DMS 273 treated with DMSO at 0.1 percent for 48 hours (cell line): Measurements from ENCODE around the gene ZNF469.

ENCODE experiments used
- DNase-seq: peaks from one replicate; lab custom pipeline; 2025; lab: John Stamatoyannopoulos, UW

The ZNF469 gene

DNA sequence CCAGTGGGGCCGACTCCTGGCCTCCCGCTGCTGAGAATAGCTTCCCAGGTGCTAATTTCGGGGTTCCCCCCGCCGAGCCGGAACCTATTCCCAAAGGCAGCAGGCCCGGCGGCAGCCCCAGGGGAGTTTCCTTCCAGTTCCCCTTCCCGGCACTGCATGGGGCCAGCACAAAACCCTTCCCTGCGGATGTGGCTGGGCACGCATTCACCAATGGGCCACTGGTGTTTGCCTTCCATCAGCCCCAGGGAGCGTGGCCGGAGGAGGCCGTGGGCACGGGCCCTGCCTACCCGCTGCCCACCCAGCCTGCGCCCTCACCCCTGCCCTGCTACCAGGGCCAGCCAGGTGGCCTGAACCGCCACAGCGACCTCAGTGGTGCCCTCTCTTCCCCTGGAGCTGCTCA is 45.4 kb downstream of the ZNF469 start:
- no peak for DNase-seq

DNA sequence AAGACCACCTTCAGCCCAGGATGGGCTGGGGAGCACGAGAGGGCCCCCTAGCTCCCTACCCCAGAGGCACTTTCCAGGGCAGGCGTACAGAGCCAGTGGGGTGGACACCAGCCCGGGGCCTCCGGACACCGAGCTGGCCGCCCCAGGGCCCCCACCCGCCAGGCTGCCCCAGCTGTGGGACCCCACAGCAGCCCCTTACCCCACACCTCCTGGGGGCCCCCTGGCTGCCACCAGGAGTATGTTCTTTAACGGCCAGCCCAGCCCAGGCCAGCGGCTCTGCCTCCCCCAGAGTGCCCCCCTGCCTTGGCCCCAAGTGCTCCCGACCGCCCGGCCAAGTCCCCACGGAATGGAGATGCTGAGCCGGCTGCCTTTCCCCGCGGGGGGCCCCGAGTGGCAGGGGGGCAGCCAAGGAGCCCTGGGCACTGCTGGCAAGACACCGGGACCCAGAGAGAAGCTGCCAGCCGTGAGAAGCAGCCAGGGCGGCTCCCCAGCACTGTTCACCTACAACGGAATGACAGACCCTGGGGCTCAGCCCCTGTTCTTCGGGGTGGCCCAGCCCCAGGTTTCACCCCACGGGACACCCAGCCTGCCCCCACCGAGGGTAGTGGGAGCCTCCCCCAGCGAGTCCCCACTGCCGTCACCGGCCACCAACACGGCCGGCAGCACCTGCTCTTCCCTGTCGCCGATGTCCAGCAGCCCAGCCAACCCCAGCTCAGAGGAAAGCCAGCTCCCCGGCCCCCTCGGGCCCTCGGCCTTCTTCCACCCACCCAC is 46.0 kb downstream of the ZNF469 start:
- DNase-seq, result no peak

DNA sequence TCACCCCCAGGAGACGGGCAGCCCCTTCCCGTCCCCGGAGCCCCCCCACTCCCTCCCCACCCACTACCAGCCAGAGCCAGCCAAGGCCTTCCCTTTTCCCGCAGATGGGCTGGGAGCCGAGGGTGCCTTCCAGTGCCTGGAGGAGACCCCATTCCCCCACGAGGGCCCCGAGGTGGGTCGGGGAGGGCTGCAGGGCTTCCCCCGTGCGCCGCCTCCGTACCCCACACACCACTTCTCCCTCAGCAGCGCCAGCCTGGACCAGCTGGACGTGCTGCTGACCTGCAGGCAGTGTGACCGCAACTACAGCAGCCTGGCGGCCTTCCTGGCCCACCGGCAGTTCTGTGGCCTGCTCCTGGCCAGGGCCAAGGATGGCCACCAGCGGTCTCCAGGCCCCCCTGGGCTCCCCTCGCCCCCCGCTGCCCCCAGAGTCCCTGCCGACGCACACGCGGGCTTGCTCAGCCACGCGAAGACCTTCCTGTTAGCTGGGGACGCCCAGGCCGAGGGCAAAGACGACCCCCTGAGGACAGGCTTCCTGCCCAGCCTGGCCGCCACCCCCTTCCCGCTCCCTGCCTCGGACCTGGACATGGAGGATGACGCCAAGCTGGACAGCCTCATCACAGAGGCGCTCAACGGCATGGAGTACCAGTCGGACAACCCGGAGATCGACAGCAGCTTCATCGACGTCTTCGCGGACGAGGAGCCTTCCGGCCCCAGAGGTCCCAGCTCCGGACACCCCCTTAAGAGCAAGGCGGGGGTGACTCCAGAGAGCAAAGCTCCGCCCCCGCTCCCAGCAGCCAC is 46.8 kb downstream of the ZNF469 start:
- DNase-seq, result no peak

DNA sequence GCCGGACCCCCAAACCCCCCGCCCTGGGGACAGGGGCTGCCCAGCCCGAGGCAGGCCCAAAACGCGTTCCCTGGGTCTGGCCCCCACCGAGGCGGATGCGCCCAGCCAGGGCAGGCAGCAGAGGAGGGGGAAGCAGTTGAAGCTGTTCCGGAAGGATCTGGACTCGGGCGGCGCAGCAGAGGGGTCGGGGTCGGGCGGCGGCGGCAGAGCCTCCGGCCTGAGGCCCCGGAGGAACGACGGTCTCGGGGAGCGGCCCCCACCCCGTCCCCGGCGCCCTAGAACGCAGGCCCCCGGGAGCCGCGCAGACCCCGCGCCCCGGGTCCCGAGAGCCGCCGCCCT is 47.4 kb downstream of the ZNF469 start:
- DNase-seq, result no peak

DNA sequence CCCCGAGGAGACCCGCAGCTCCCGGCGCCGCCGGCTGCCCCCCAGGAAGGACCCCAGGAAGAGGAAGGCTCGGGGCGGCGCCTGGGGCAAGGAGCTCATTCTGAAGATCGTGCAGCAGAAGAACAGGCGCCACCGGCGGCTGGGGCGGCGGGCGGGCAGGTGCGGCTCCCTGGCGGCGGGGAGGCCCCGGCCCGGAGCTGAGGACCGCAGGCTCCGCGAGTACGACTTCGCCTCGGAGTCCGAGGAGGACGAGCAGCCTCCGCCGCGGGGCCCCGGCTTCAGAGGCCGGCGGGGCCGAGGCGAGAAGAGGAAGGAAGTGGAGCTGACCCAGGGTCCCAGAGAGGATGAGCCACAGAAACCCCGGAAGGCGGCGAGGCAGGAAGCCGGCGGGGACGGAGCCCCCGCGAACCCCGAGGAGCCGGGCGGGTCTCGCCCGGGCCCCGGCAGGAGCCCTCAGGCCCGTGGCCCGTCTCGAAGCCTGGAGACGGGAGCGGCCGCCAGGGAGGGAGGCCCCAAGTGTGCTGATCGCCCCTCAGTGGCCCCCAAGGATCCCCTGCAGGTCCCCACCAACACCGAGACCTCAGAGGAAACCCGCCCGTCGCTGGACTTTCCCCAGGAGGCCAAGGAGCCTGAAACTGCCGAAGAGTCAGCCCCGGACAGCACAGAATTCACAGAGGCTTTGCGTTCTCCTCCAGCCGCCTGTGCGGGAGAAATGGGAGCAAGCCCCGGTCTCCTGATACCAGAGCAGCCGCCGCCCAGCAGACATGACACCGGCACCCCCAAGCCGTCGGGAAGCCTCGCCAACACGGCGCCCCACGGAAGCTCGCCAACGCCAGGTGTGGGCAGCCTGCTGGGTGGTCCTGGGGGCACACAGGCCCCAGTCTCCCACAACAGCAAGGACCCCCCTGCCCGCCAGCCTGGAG is 48.0 kb downstream of the ZNF469 start:
- DNase-seq, result no peak

DNA sequence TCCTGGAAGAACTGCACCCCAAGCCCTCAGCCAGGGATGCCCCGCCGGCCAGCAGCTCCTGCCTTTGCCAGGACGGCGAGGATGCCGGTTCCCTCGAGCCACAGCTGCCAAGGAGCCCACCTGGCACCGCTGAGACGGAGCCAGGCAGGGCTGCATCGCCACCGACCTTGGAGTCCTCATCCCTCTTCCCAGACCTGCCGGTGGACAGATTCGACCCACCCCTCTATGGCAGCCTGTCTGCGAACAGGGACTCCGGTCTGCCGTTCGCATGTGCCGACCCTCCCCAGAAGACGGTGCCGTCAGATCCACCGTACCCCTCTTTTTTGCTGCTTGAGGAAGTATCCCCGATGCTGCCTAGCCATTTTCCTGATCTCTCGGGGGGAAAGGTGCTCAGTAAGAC is 48.9 kb downstream of the ZNF469 start:
- no peak for DNase-seq

DNA sequence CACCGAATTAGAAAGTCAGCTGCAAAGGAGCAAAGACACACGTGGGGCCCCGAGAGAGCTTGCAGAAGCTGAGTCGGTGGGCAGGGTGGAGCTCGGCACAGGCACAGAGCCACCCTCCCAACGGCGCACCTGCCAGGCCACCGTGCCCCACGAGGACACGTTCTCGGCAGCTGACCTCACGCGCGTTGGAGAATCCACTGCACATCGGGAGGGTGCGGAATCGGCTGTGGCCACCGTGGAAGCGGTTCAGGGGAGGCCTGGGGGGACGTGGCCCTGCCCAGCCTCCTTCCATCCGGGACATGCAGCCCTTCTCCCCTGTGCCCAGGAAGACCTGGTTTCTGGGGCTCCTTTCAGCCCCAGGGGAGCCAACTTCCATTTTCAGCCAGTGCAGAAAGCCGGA is 49.4 kb downstream of the ZNF469 start:
- DNase-seq, result no peak
